Heart left ventricle (tissue), 16 donors: ENCODE measurements around the gene TXNRD2. TPM values are rescaled to one million over a fixed set of nuclear protein-coding genes. Genes with fewer than 3 reads are reported as not detected.

Experiments
- ATAC-seq, 4 donors: fragments of 200-7000 bp; cut with Tn5 transposase; one replicate each; pipeline ENCODE4 v1.9.1; 2020 to 2022; ENCODE audit warnings: moderate library complexity in 4 of 4, mild to moderate bottlenecking in 3 of 4, moderate number of reproducible peaks in 1 of 4
- DNase-seq, 5 donors: peaks; one replicate each; pipeline ENCODE4 v3.0.0-alpha.2; 2020
- H3K27ac ChIP-seq, 12 donors: fragments of 200-600 bp; sonication (generic) in 4 of 12; one replicate each; pipeline versions ENCODE4 v1.5.0 to v1.8.0; 2016 to 2022; ENCODE audit warnings: mild to moderate bottlenecking in 2 of 12
- H3K27me3 ChIP-seq, 9 donors: fragments of 200-600 bp; sonication (generic) in 2 of 9; one replicate each; pipeline versions ENCODE4 v1.5.1 to v1.8.0; 2016 to 2022; ENCODE audit warnings: mild to moderate bottlenecking in 3 of 9
- H3K36me3 ChIP-seq, 9 donors: fragments of 200-600 bp; sonication (generic) in 2 of 9; one replicate each; pipeline versions ENCODE4 v1.5.0 to v1.8.0; 2018 to 2022; ENCODE audit warnings: mild to moderate bottlenecking in 2 of 9
- H3K4me1 ChIP-seq, 12 donors: fragments of 200-600 bp; sonication (generic) in 4 of 12; one replicate each; pipeline versions ENCODE4 v1.5.0 to v1.8.0; 2016 to 2022; ENCODE audit warnings: mild to moderate bottlenecking in 3 of 12
- H3K4me3 ChIP-seq, 12 donors: fragments of 200-600 bp; sonication (generic) in 4 of 12; one replicate each; pipeline versions ENCODE4 v1.5.0 to v1.8.0; 2017 to 2022; ENCODE audit warnings: mild to moderate bottlenecking in 9 of 12, moderate library complexity in 4 of 12
- H3K9me3 ChIP-seq, 12 donors: fragments of 200-600 bp; sonication (generic) in 4 of 12; one replicate each; pipeline versions ENCODE4 v1.5.0 to v1.8.0; 2016 to 2022; ENCODE audit warnings: mild to moderate bottlenecking in 1 of 12
- CTCF ChIP-seq, 12 donors: fragments of 200-600 bp; sonication (generic) in 4 of 12; IDR thresholded peaks; one replicate each; pipeline versions ENCODE4 v1.5.0 to v1.8.0; 2018 to 2022; ENCODE audit warnings: antibody characterized with exemption in 12 of 12, mild to moderate bottlenecking in 5 of 12
- POLR2A ChIP-seq, 2 donors: fragments of 450-650 bp; IDR thresholded peaks; one replicate each; pipeline ENCODE4 v1.6.1; 2017; ENCODE audit warnings: antibody characterized with exemption in 2 of 2, mild to moderate bottlenecking in 2 of 2, moderate library complexity in 2 of 2
- WGBS, 4 donors: extraction: QIAGEN DNeasy Blood & Tissue Kit in 2 of 4; methylation state at CpG; one replicate each; pipeline versions ENCODE4 v1.1.5 to v1.1.7; 2013 to 2018; 5-methylcytosine and 5-hydroxymethylcytosine counted together
- intact Hi-C, 10 donors: fragments of 100-400 bp; cut with DNase I; formaldehyde crosslinking; loops; one replicate each; pipeline versions ENCODE4 v1.11.1 to v1.14.2; 2022
- polyA plus RNA-seq, 2 donors: library from polyadenylated mRNA; stranded (reverse); fragments of 200-250 nt; gene quantifications; one replicate each; pipeline ENCODE4 v1.2.3, GENCODE V29; 2013
- total RNA-seq, 9 donors: library from RNA; depleted of rRNA in 2 of 9; stranded (reverse); fragments of >200 nt in 2 of 9; fragmentation: NEBNext Ultra II Directional in 3 of 9; extraction: Animal tissue kit (Norgen Biotek cat#: 25700) in 3 of 9; gene quantifications; one replicate each; pipeline versions ENCODE4 v1.1.0 to v1.2.4, GENCODE V29; 2016 to 2023
- donor health status: ischemic (EF 13 %, LVEDD 7.1; RV severe dilation, severe dysfunction).
- donor health status: healthy with polysubstance abuse.
- donor health status: DM: no; HTN: yes; CAD: no.
- donor health status: DM: no; HTN: no; CAD: no.
- donor health status: ischemic (EF 25% LVEDD 6.9; RV normal size, moderate dysfunction).
- donor health status: ischemic (EF 25% LVEDD 5.7; RV mildly dilated, moderate dysfunction).
- donor health status: healthy.
- donor health status: DM: yes; HTN: yes; CAD: no.
- donor health status: ischemic (EF 35%, LVEDD 5.7; RV mildly dilated, moderate dysfunction).
- donor health status: nonischemic (EF 11% LVEDD 7.7; RV severe dilation, severe dysfunction).
- donor health status: DM: yes; HTN: yes; CAD: no.
- donor health status: PGD.
- donor health status: ischemic (EF 29% LVEDD 5.4; RV normal size, mild dysfunction).
- donor health status: nonischemic (EF 23%, LVEDD 6.1; RV moderate dilation, normal function).

Gene TXNRD2
- total and polyA plus RNA-seq, 11 donors, result 23.4 to 60.2 (median 33.5) TPM

GRCh38 chr22:19984851-19985811 lies 43.5 kb upstream of the TXNRD2 start:
- H3K4me3 ChIP-seq, result peak overlapping the region in 5 of 12 donors; percentile 80 to 96 (median 88)
- no peak for ATAC-seq
- 67 to 77% (median 73%) methylated on average over 11 of the region's 11 CpGs for WGBS, 4 donors
- peak overlapping the region in 11 of 12 donors; percentile 47 to 98 (median 92) for H3K27ac ChIP-seq
- H3K9me3 ChIP-seq, result no peaks in the 10 kb centered on the region
- H3K4me1 ChIP-seq, result peaks cover 4 to 66% (median 46%) of the 10 kb centered on the region in 12 donors
- H3K36me3 ChIP-seq, result peaks cover 0 to 18% (median 13%) of the 10 kb centered on the region in 9 donors
- intact Hi-C loops, result loop anchor here in 2 of 10 donors (2.0 to 5.0 kb wide), 2 partner anchors 16 to 97 kb away; partner anchors contain the start of gene DGCR8 (in 1 of the 2)
- TF ChIP-seq CTCF (IDR thresholded peaks at IDR 0.05) (no peak), POLR2A (IDR thresholded peaks at IDR 0.05) (no peak)
- no peaks in the 10 kb centered on the region for H3K27me3 ChIP-seq
- DNase-seq, result peak in 2 of 5 donors; percentile 30 to 43

DNA sequence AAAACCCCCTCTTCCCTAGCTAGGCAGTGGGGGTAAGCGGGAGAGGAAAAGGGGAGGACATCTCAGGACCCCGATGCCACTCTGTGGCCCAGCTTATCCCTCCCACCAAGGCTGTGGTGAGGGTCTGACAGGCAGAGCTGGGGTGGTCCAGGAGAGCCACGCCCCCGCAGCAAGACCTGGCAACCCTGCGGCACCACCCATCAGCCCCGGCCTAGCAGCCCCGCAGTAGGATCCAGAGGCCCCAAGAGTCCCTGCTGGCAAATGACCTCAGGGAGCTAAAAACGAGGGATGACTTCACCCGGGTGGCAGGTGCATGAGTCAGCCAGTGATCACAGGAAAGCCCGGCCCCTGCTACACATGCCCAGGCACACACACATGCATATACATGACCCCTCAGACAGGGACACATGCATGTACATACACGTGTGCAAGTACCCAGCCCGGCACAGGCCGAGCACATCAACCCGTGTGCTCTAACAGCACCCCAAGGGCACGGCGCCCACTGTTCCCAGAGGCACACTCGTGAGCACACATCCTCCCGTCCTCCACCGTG lies 42.7 kb upstream of the TXNRD2 start:
- 61 to 67% (median 64%) methylated on average over 14 to 19 of the region's 19 CpGs for WGBS, 4 donors
- Histone ChIP-seq H3K9me3 (no peaks in the 10 kb centered on the region), H3K36me3 (peaks cover 0 to 26% (median 20%) of the 10 kb centered on the region in 9 donors), H3K27ac (peak overlapping the region; percentile 64 to 98 (median 88)), H3K27me3 (no peaks in the 10 kb centered on the region), H3K4me3 (peak overlapping the region in 1 of 12 donors; percentile 24), H3K4me1 (peaks cover 4 to 66% (median 45%) of the 10 kb centered on the region in 12 donors)
- DNase-seq (peak; percentile 63 to 84 (median 80)), ATAC-seq (peak; percentile 59 to 84 (median 75))
- TF ChIP-seq POLR2A (IDR thresholded peaks at IDR 0.05), result no peak
- TF ChIP-seq CTCF (IDR thresholded peaks at IDR 0.05), result no peak
- intact Hi-C loops, result loop anchor here in 1 of 10 donors (2.0 kb wide), 1 partner anchor 17 kb away; no protein-coding TSS in a partner anchor

DNA sequence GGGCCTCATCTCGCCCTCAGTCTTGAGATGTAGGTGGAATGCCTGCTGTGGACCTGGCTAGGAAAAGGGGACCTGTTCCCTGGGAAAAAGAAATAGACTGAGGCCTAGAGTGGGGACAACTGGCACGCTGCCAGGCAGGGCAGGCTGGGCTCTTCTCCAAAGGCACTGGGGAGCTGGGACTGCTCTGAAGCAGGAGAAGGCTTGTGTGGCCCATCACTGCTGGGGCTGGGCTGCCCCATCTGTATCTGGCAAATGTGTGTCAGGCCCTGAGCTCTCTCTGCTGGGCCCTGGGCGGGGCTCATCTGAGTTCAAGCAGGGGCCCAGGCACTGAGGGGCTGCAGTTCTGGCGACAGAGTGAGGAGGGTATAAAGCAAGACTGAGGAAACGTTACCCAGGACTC lies 42.1 kb upstream of the TXNRD2 start:
- 60 to 71% (median 66%) methylated on average over 4 to 5 of the region's 5 CpGs for whole genome bisulfite sequencing, 4 donors
- ATAC-seq, result peak in 3 of 4 donors; percentile 14 to 67 (median 47)
- Histone ChIP-seq H3K9me3 (no peaks in the 10 kb centered on the region), H3K27me3 (no peaks in the 10 kb centered on the region), H3K36me3 (peaks cover 0 to 31% (median 26%) of the 10 kb centered on the region in 9 donors), H3K4me3 (no peak overlapping the region), H3K27ac (peak overlapping the region; percentile 64 to 98 (median 88)), H3K4me1 (peaks cover 4 to 65% (median 41%) of the 10 kb centered on the region in 12 donors)
- peak in 3 of 5 donors; percentile 55 to 67 (median 62) for DNase-seq
- intact Hi-C loops, result loop anchor here in 1 of 10 donors (2.0 kb wide), 1 partner anchor 17 kb away; no protein-coding TSS in a partner anchor
- TF ChIP-seq CTCF (IDR thresholded peaks at IDR 0.05) (no peak), POLR2A (IDR thresholded peaks at IDR 0.05) (no peak)
